ENCODE measurements around the gene HELZ.

DNA sequence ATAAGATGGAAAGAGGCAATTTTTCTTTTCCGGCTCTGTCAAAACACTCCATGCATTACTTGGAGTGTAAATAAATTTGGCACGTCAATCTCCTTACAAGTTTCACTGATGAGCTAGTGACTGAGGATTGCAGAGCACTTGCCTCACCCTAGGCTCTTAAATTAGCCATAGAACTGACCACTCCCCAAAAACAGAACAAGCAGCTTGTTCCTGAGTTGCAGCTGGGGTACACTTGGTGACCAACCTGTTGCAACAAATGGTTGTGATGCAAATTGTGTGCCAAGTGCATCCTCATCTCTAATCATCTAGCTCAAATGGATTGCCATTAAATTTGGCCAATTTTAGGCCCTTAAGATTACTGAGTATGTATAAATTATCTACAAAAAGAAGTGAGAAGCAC, 133.7 kb downstream of the HELZ start:
- TF ChIP-seq, protein P1, sequence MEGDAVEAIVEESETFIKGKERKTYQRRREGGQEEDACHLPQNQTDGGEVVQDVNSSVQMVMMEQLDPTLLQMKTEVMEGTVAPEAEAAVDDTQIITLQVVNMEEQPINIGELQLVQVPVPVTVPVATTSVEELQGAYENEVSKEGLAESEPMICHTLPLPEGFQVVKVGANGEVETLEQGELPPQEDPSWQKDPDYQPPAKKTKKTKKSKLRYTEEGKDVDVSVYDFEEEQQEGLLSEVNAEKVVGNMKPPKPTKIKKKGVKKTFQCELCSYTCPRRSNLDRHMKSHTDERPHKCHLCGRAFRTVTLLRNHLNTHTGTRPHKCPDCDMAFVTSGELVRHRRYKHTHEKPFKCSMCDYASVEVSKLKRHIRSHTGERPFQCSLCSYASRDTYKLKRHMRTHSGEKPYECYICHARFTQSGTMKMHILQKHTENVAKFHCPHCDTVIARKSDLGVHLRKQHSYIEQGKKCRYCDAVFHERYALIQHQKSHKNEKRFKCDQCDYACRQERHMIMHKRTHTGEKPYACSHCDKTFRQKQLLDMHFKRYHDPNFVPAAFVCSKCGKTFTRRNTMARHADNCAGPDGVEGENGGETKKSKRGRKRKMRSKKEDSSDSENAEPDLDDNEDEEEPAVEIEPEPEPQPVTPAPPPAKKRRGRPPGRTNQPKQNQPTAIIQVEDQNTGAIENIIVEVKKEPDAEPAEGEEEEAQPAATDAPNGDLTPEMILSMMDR (IDR thresholded peaks at IDR 0.05; ENCODE audit: poor library complexity): no peak
- TF ChIP-seq EZH2 (IDR thresholded peaks at IDR 0.05; ENCODE audit: borderline replicate concordance): no peak
- no peak for TF ChIP-seq EZH2phosphoT487 (IDR thresholded peaks at IDR 0.05; ENCODE audit: low read depth, severe bottlenecking, unreplicated experiment)
